ENCODE results near the gene ILKAP.

The ILKAP gene

GRCh38 chr2:238138331-238139195, 64.9 kb downstream of the ILKAP start, which contains the start of gene KLHL30:
Gene KLHL30 (plus strand): TSS chr2:238138668. CDS start chr2:238140755, 2,087 bp downstream.
- no peak for DNase-seq (ENCODE audit: low read depth in 3 of 3, low spot score in 1 of 3)

- DNase-seq (ENCODE audit: low read depth in 3 of 3, low spot score in 1 of 3), result no peak
Measured at GRCh38 chr2:238137885-238138284, 65.6 kb downstream of the ILKAP start.

GRCh38 chr2:238136820-238137537, 66.5 kb downstream of the ILKAP start:
- DNase-seq (ENCODE audit: low read depth in 3 of 3, low spot score in 1 of 3), result no peak

GRCh38 chr2:238135601-238136150, 67.8 kb downstream of the ILKAP start:
- DNase-seq (ENCODE audit: low read depth in 3 of 3, low spot score in 1 of 3), result no peak

- no peak for DNase-seq (ENCODE audit: low read depth in 3 of 3, low spot score in 1 of 3)
Measured at GRCh38 chr2:238134393-238134785, 69.1 kb downstream of the ILKAP start.

- no peak for DNase-seq (ENCODE audit: low read depth in 3 of 3, low spot score in 1 of 3)
Measured at GRCh38 chr2:238133499-238134392, 69.7 kb downstream of the ILKAP start.

- DNase-seq (ENCODE audit: low read depth in 3 of 3, low spot score in 1 of 3), result no peak
Measured at GRCh38 chr2:238132463-238133450, 70.7 kb downstream of the ILKAP start.

- DNase-seq (ENCODE audit: low read depth in 3 of 3, low spot score in 1 of 3), result no peak
Measured at GRCh38 chr2:238131761-238132462, 71.6 kb downstream of the ILKAP start.

GRCh38 chr2:238130696-238131628, 72.5 kb downstream of the ILKAP start:
- DNase-seq (ENCODE audit: low read depth in 3 of 3, low spot score in 1 of 3), result no peak

GRCh38 chr2:238130111-238130695, 73.3 kb downstream of the ILKAP start:
- DNase-seq (ENCODE audit: low read depth in 3 of 3, low spot score in 1 of 3), result no peak

- DNase-seq (ENCODE audit: low read depth in 3 of 3, low spot score in 1 of 3), result no peak
Measured at GRCh38 chr2:238129166-238130010, 74.1 kb downstream of the ILKAP start.

GRCh38 chr2:238128534-238129001, 74.9 kb downstream of the ILKAP start:
- DNase-seq (ENCODE audit: low read depth in 3 of 3, low spot score in 1 of 3), result no peak

GRCh38 chr2:238128061-238128440, 75.4 kb downstream of the ILKAP start:
- DNase-seq (ENCODE audit: low read depth in 3 of 3, low spot score in 1 of 3), result no peak

GRCh38 chr2:238127165-238128060, 76.1 kb downstream of the ILKAP start:
- no peak for DNase-seq (ENCODE audit: low read depth in 3 of 3, low spot score in 1 of 3)

- DNase-seq (ENCODE audit: low read depth in 3 of 3, low spot score in 1 of 3), result no peak
Measured at GRCh38 chr2:238126775-238127164, 76.7 kb downstream of the ILKAP start.

- DNase-seq (ENCODE audit: low read depth in 3 of 3, low spot score in 1 of 3), result no peak
Measured at GRCh38 chr2:238126338-238126737, 77.2 kb downstream of the ILKAP start.

Data from stimulated activated CD4-positive, alpha-beta T cell treated with anti-CD3 and anti-CD28 coated beads, TNF-alpha, amount 100 ng/mL, for 1 hour (primary cell).